CD1c-positive myeloid dendritic cell (primary cell): ENCODE measurements around the gene CES5A.
"Not testable (repeated sequence)": the region's sequence is repeated elsewhere in the genome, so short reads cannot be mapped to it uniquely, and the experiment has no call there.

Experiments
- DNase-seq: peaks from one replicate; pipeline ENCODE4 v3.0.0-alpha.2; 2016; ENCODE audit errors: extremely low spot score

The CES5A gene

GRCh38 chr16:55876854-55877253 lies 1.7 kb upstream of the CES5A start:
- no peak for DNase-seq

GRCh38 chr16:55873122-55873521 lies 2.1 kb downstream of the CES5A start:
- no peak for DNase-seq

- no peak for DNase-seq
These were observed 3.0 kb downstream of the CES5A start for GRCh38 chr16:55872130-55872529.

GRCh38 chr16:55871411-55872038 lies 3.6 kb downstream of the CES5A start:
- no peak for DNase-seq

GRCh38 chr16:55868980-55869379 lies 6.2 kb downstream of the CES5A start:
- no peak for DNase-seq

- no peak for DNase-seq
These were observed 7.0 kb downstream of the CES5A start for GRCh38 chr16:55868137-55868536.

- no peak for DNase-seq
These were observed 13.9 kb downstream of the CES5A start for GRCh38 chr16:55861288-55861687.

- not testable (repeated sequence) for DNase-seq
These were observed 17.5 kb downstream of the CES5A start for GRCh38 chr16:55857650-55858049.

- DNase-seq: no peak
These were observed 18.2 kb downstream of the CES5A start for GRCh38 chr16:55856950-55857349.

GRCh38 chr16:55853114-55853513 lies 22.1 kb downstream of the CES5A start:
- DNase-seq: no peak

GRCh38 chr16:55849536-55849935 lies 25.6 kb downstream of the CES5A start:
- DNase-seq: no peak

- no peak for DNase-seq
These were observed 28.4 kb downstream of the CES5A start for GRCh38 chr16:55846598-55847346.

- DNase-seq: no peak
These were observed 32.1 kb downstream of the CES5A start for GRCh38 chr16:55843105-55843395.

- DNase-seq: peak; percentile 71
These were observed 32.6 kb downstream of the CES5A start for GRCh38 chr16:55842369-55843104.

- peak; percentile 85 for DNase-seq
These were observed 36.1 kb downstream of the CES5A start for GRCh38 chr16:55839115-55839514.

GRCh38 chr16:55836158-55836611 lies 39.0 kb downstream of the CES5A start:
- peak; percentile 22 for DNase-seq

GRCh38 chr16:55835581-55835980 lies 39.6 kb downstream of the CES5A start:
- peak; percentile 31 for DNase-seq

- DNase-seq: not testable (repeated sequence)
These were observed 40.0 kb downstream of the CES5A start for GRCh38 chr16:55835173-55835572.

GRCh38 chr16:55834049-55834448 lies 41.1 kb downstream of the CES5A start:
- peak; percentile 78 for DNase-seq

GRCh38 chr16:55832773-55833691 lies 42.1 kb downstream of the CES5A start, which contains the start of gene CES1:
Gene CES1, minus strand, starts transcription at chr16:55833096. Its CDS starts 41 bp downstream, at chr16:55833055.
- DNase-seq: peak; percentile 8

GRCh38 chr16:55832425-55832772 lies 42.8 kb downstream of the CES5A start:
- no peak for DNase-seq
